Measurements from ENCODE around the gene XRCC4.

DNA sequence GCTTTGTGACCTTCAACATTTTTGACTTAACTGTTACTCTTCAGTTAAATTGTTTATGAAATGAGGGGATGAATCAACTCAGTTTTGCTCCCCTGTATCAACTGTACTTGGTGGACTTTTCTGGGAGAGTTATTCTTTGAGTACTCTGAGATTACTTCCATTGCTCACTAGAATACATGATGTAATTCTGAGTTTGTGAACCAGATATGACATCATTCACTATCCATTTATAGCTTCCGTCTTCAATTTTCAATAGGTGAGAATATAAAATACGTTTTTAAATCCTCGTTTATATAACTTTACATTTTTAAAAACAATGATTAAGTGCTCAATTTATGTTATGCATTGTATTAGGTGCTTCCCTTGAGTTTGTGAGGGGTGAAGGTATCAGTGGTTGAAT lies 71.0 kb downstream of the XRCC4 start:
- TF ChIP-seq CTCF (IDR thresholded peaks at IDR 0.05) (no peak), POLR2A (IDR thresholded peaks at IDR 0.05) (no peak), POLR2AphosphoS5 (IDR thresholded peaks at IDR 0.05) (no peak)

Measured in breast epithelium (tissue), 3 donors.